HepG2 (cell line): ENCODE data around the gene UTP11.

ENCODE experiments used
- CCDC6 ChIP-seq: sonication (generic); formaldehyde crosslinking; IDR thresholded peaks from 2 replicates; pipeline ENCODE4 v1.8.1; 2022; ENCODE audit warnings: mild to moderate bottlenecking, missing genetic modification reagents, moderate library complexity
- CTCF ChIP-seq: sonication (generic); formaldehyde crosslinking; IDR thresholded peaks from 2 replicates; pipeline ENCODE4 v1.5.0; 2020; ENCODE audit warnings: mild to moderate bottlenecking, missing genetic modification reagents, moderate library complexity
- ELF4 ChIP-seq: sonication (generic); formaldehyde crosslinking; IDR thresholded peaks from 2 replicates; pipeline ENCODE4 v1.5.0; 2020; ENCODE audit warnings: missing genetic modification reagents, mild to moderate bottlenecking, moderate library complexity, borderline replicate concordance
- EP300 ChIP-seq, 3 experiments: sonication (generic) in 1 of 3; formaldehyde crosslinking in 1 of 3; IDR thresholded peaks; 2 replicates each; pipeline versions ENCODE4 v1.5.1 to v1.6.1; 2011 to 2020; ENCODE audit warnings: low read depth in 2 of 3, low read length in 2 of 3, borderline replicate concordance in 1 of 3, improper control_type of control experiment in 1 of 3, mild to moderate bottlenecking in 1 of 3, missing genetic modification reagents in 1 of 3, moderate library complexity in 1 of 3
- FOXJ3 ChIP-seq: sonication (generic); formaldehyde crosslinking; IDR thresholded peaks from 2 replicates; pipeline ENCODE4 v1.4.0; 2020; ENCODE audit warnings: missing genetic modification reagents, mild to moderate bottlenecking, borderline replicate concordance
- NFE2L2 ChIP-seq: fragments of 150-350 bp; IDR thresholded peaks from 2 replicates; pipeline ENCODE4 v1.6.1; 2014; ENCODE audit warnings: low read length
- NFIB ChIP-seq: sonication (generic); formaldehyde crosslinking; IDR thresholded peaks from 2 replicates; pipeline ENCODE4 v1.9.0; 2021; ENCODE audit warnings: missing genetic modification reagents, mild to moderate bottlenecking, borderline replicate concordance
- PBX3 ChIP-seq: sonication (generic); formaldehyde crosslinking; IDR thresholded peaks from 2 replicates; pipeline ENCODE4 v1.8.1; 2023; ENCODE audit warnings: missing genetic modification reagents, inconsistent platforms, borderline replicate concordance
- PCBP1 ChIP-seq: fragments of 200-400 bp; formaldehyde crosslinking; IDR thresholded peaks from 2 replicates; pipeline ENCODE4 v1.6.1; 2017; ENCODE audit warnings: mild to moderate bottlenecking, low read depth, low read length, borderline replicate concordance
- POLR2A ChIP-seq, 2 experiments: IDR thresholded peaks; 2 replicates each; pipeline ENCODE4 v1.6.1; 2011; ENCODE audit warnings: low read depth in 2 of 2, low read length in 2 of 2, mild to moderate bottlenecking in 1 of 2, moderate library complexity in 1 of 2; ENCODE audit not compliant: insufficient read depth in 1 of 2
- SATB2 ChIP-seq: sonication (generic); formaldehyde crosslinking; IDR thresholded peaks from 2 replicates; pipeline ENCODE4 v1.5.0; 2020; ENCODE audit warnings: missing genetic modification reagents
- TAF1 ChIP-seq: sonication (generic); formaldehyde crosslinking; IDR thresholded peaks from 2 replicates; pipeline ENCODE4 v1.4.0; 2020; ENCODE audit warnings: missing genetic modification reagents
- ZNF496 ChIP-seq: sonication (generic); formaldehyde crosslinking; IDR thresholded peaks from 2 replicates; pipeline ENCODE4 v1.8.1; 2023; ENCODE audit warnings: mild to moderate bottlenecking, moderate library complexity, missing genetic modification reagents; ENCODE audit not compliant: insufficient replicate concordance

- TF ChIP-seq CCDC6 (CRISPR knock-in tag) (no peak), POLR2A (IDR thresholded peaks at IDR 0.05; ENCODE audit: insufficient read depth in 1 of 2, low read depth in 2 of 2, low read length in 2 of 2) (no peak), PBX3 (CRISPR knock-in tag) (no peak), SATB2 (CRISPR knock-in tag) (no peak), CTCF (CRISPR knock-in tag) (no peak), PCBP1 (no peak), EP300 (IDR thresholded peaks at IDR 0.05; ENCODE audit: low read depth in 2 of 2, low read length in 2 of 2) (no peak), EP300 (CRISPR knock-in tag; IDR thresholded peaks at IDR 0.05; ENCODE audit: borderline replicate concordance) (no peak), FOXJ3 (CRISPR knock-in tag) (no peak), NFE2L2 (no peak), ZNF496 (CRISPR knock-in tag) (no peak), ELF4 (CRISPR knock-in tag) (no peak), TAF1 (CRISPR knock-in tag) (no peak), NFIB (CRISPR knock-in tag) (no peak)
These were observed 15.6 kb downstream of the UTP11 start for GRCh38 chr1:38028105-38028591.
